LHCN-M2 (cell line): ENCODE measurements around the gene NUP133. TPM values are rescaled to one million over a fixed set of nuclear protein-coding genes. Genes with fewer than 3 reads are reported as not detected.
"Not testable (repeated sequence)": the region's sequence is repeated elsewhere in the genome, so short reads cannot be mapped to it uniquely, and the experiment has no call there.

Experiments used
- DNase-seq: peaks from one replicate; pipeline ENCODE4 v3.0.0-alpha.2; 2012; ENCODE audit warnings: low read depth
- total RNA-seq: library from RNA; depleted of rRNA; stranded (reverse); fragments of >200 nt; gene quantifications from 2 replicates; pipeline ENCODE4 v1.2.3, GENCODE V29; 2014

The NUP133 gene
- total RNA-seq, 1 experiment from 2014 or later, result 36.3 TPM

DNA sequence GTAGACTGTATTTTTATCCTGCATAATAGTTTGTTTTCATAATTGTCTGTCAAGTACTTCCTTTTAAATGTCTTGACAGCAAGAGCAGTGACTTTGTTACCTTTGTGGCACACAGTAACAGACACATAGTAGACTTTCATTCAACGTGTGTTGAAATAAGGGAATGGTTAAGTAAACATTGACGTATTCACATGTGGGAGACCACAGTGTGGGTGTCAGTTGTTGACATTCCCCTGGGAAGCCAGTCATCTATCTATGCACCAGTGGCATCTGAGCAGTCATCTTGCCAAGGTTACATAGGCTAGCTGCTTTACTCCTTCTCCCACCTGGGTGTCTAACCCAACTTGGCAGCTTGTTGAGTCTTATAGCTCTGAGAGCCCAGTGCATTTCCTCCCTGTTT, 1.4 kb upstream of the NUP133 start:
- DNase-seq, result no peak

DNA sequence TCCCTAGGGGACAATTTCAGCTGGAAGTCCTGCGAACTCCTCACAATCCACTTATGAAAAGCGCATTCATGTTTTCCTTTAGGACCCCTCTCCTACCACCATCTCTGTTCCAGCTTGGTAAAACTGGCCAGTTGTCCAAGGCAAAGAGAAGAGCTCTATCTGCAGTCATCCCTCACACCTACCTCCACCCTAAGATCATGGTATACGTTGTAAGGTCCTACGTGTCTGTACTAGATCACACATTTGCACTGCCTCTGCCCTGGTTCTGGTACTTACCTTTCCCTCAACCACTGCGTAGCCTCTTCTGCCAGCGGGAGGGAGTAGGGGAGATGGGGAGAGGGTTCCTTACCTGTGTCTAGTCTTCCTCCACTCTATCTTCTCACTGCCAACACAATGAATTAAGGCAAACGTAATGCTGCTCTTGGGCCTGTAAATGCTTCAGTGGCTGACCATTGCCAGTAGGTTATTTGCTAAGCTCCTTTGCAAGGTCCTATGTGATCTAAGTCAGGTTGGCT, 739 bp upstream of the NUP133 start:
- no peak for DNase-seq

- no peak for DNase-seq
Measured at GRCh38 chr1:229507502-229507901, 639 bp downstream of the NUP133 start.

- DNase-seq, result no peak
Measured at GRCh38 chr1:229506633-229507032, 1.5 kb downstream of the NUP133 start.

DNA sequence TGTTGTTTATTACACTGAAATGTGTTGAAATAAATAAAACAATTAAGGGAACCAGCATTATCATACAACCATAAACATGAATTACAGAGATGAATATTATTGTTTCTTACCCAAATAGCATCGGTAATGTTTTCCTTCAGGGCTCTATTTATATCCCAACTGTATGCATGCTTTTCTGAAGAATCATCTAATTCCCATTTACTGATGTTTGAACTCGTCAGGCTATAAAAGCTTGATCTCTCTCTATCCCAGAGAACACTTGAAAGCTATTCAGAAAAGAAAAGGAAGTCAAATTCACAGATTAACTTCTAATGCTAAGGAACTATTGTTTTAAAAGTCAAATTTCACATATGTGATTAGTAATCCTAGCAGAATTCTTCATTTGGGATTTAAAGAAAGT, 12.4 kb downstream of the NUP133 start:
- DNase-seq, result no peak

DNA sequence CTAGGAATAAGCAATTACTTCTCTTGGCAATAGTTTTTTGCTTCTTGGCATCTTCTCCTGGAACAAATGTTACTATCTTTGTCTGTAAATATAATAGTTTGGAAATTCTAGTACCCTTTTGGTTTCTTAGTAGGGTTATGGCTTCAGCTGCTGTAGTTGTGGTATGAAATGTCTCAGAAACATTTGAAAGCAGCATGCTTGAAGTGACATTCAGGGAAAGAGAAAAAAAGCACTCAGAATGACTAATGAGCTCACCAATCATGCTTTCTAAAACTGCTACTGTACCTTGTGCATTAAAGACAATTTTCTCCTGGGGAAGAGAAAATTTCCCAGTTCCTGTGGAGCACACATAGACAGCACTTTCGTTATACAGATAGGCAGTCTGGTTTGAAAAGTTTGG, 21.0 kb downstream of the NUP133 start:
- no peak for DNase-seq

- no peak for DNase-seq
Measured at GRCh38 chr1:229485318-229485717, 22.8 kb downstream of the NUP133 start.

DNA sequence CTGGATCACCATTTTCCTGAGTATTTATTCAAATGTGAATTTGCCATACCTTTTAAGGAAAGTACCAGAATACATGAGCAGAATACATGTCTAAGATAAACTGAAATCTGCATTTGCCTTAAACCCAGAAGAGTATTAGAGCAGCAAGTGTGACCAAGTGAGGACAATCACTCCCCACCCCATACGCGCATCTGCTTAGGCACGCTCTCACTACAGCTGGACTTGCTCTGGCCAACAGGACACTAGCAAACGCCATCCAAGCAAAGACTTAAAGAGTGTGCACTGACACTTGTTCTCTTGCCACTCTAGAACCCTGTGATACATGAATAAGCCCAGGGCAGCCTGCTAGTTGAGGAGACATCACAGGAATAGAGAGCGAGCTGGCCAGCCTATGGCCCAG, 25.6 kb downstream of the NUP133 start:
- DNase-seq, result no peak

DNA sequence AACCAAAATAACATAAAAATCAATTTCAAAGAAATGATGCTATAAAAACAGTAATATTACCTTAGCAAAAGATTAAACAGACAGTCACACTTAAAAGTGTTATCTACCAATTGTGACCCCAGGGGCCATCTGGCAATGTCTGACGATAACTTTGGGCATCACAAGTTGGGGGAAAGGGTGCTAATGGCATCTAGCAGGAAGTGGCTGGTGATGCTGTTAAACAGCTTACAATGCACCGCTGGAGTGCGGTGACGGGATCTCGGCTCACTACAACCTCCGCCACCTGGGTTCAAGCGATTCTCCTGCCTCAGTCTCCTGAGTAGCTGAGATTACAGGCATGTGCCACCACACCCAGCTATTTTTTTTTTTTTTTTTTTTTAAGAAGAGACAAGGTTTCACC, 27.6 kb downstream of the NUP133 start:
- DNase-seq, result no peak

DNA sequence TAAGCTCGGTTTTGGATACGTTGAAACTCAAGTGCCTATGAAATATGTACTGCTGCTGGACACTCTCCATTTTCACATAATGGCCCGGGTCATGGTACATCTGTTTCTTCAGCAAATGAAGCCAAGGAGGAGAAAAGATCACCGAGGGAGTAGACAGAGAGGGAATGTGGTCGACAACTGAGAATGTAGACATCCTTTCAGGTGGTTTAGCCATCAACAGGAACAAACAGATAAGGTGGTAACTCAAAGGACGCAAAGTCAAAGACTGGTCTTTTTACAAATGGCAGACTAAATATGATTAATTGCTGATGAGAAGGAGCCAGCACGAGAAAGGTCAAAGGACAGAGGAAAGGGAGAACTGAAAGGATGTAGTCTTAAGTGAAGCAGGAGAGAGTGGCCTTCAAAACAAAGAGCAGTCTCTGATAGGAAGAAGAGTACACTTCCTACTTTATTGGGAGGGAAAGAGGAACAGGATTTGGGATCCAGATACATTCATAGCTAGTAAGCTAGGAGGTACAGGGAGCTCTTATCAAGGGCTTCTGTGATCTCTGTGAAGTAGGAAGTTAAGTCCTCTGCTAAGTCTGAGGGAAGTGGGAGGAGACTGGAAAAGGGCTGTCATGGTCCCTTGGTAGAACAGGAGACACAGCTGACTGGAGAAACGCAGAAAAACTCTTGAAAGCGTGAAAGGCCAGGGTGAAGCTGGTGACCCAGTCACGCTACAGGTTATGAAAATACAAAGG, 28.3 kb downstream of the NUP133 start:
- no peak for DNase-seq

DNA sequence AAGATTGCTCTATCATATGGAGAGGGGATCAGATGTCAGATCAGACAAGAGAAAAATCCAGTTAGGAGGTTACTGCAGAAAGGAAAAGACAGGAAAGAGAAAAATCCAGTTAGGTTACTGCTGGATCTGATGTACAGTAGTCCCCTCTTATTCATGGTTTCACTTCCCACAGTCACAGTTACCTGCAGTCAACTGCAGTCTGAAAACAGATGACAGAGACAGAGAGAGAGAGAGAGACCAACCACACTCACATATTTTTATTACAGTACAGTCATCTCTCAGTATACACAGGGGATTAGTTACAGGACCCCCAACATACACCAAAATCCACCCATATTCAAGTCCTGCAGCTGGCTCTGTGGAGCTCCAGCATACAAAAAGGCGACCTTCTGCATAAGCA, 29.3 kb downstream of the NUP133 start:
- no peak for DNase-seq

DNA sequence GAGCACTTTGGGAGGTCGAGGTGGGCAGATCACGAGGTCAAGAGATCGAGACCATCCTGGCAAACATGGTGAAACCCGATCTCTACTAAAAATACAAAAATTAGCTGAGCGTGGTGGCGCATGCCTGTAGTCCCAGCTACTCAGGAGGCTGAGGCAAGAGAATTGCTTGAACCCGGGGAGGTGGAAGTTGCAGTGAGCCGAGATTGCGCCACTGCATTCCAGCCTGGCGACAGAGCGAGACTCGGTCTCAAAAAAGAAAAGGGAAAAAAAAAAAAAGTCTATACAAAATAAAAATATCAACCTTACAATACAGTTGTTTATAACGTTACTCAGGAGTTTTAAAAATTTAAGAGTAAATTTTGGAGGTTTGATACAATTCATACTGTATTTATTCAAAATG, 32.3 kb downstream of the NUP133 start:
- DNase-seq, result not testable (repeated sequence)

- DNase-seq, result peak; percentile 13
Measured at GRCh38 chr1:229474509-229474908, 33.6 kb downstream of the NUP133 start.

- DNase-seq, result no peak
Measured at GRCh38 chr1:229471175-229471574, 37.0 kb downstream of the NUP133 start.

- no peak for DNase-seq
Measured at GRCh38 chr1:229470406-229471043, 37.6 kb downstream of the NUP133 start.

- no peak for DNase-seq
Measured at GRCh38 chr1:229466887-229467286, 41.3 kb downstream of the NUP133 start.

GRCh38 chr1:229464672-229465071, 43.5 kb downstream of the NUP133 start:
- no peak for DNase-seq

DNA sequence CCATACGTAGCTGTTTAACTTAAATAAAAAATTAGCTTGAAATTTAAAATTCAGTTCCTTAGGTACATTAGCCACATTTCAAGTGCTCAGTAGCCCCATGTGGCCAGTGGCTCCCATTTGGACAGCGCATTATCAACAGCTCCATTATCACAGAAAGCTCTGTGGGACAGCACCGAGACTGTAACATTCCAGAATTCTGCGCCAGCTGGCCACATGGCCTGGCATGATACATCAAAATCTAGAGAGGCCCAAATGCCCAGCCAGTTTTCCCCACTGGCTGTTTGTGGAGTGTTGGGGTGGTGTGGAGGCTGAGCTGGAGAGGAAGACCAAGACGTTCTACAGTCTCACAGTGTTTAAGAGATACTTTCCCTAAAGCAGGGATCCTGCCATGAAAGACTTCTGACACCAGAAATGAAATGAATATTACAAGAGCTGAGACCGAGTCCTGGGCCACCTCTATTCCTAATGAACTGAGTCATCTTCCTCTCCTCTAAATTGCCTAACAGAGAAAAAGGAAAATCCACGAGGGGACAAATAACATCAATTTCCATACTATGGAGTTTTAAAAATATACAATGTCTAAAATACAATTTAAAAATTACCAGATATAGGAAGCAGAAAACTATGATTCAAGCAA, 47.0 kb downstream of the NUP133 start:
- no peak for DNase-seq

DNA sequence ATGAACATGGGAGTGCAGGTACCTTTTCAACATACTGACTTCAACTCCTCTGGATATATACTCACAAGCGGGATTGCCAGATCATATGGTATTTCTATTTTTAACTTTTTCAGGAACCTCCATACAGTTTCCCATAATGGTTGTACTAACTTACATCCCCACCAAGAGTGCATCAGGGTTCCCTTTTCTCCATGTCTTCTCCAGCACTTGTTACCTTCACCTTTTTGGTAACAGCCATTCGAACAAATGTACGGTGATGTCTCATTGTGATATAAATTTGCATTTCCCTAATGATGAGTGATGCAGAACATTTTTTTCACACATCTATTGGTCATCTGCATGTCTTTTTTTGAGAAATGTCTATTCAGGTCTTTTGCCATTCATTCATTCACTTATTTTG, 48.3 kb downstream of the NUP133 start:
- no peak for DNase-seq

DNA sequence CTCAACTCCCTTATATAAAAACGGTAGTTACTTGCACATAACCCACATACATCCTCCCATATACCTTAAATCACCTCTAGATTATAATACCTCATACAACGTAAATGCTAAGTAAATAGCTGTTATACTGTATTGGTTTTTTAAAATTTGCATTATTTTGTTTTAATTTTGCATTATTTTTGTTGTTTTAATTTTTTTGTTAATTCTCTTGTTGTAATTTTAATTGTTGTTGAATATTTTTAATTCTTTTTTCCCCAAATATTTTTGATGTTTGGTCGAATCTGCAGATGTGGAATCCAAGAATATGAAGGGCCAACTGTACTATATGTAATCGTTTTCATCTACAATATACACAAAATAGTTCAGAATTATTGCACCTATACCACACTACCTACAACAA, 50.7 kb downstream of the NUP133 start:
- no peak for DNase-seq

DNA sequence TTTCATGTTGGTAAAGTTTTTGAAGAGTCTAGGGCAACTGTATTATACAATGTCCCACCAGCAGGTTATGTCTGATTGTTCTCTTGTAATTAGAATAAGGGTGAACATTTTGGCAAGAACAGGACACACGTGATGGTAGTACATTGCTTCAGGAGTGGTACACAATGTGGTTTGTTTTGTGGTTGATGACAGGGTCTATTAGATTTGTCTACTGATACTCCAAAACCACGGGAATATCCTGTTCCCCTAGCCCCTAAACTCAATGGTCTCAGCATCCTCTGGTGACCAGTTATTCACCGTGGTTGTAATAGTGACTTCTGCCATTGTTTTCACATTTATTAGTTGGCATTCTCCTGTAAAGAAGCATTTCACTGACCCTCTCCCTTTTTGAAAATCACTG, 52.1 kb downstream of the NUP133 start:
- peak; percentile 59 for DNase-seq

DNA sequence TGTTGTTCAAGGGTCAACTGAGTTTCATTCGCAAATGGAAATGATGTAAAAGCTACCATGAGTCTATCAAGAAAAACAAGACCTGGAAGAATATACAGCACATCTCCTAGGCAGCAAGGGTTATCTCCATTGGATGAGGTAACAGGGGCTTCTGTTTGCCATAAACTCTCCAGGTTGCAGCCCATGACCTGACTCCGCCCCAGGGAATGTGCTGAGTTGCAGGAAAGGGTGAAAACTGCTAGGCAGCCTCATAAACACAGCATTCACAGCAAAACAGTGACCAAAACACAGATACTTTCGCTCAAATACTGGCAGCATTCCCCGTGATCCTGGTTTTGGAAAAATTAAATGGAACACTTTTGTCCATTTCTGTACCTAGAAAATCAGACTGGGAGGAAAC, 54.1 kb downstream of the NUP133 start:
- no peak for DNase-seq
